HG03571 (cell line): ENCODE data around the gene FAM20B.
A peak's percentile ranks its signal among the peaks of the same experiment; 100 is the strongest.
"Not testable (repeated sequence)": the region's sequence is repeated elsewhere in the genome, so short reads cannot be mapped to it uniquely, and the experiment has no call there.

Experiments used
- ATAC-seq: cut with Tn5 transposase; IDR thresholded peaks from one replicate; pipeline ENCODE4 v1.9.1; 2021; ENCODE audit not compliant: unreplicated experiment

The FAM20B gene

GRCh38 chr1:179025125-179025974, at the start of gene FAM20B:
FAM20B (plus strand) TSS chr1:179025894; CDS start chr1:179043848, 17,954 bp downstream.
- peak; percentile 83 for ATAC-seq

- no peak for ATAC-seq
Observed at GRCh38 chr1:178976541-178976940, 49.2 kb upstream of the FAM20B start.

GRCh38 chr1:178986204-178986603, 39.5 kb upstream of the FAM20B start:
- ATAC-seq: no peak

- ATAC-seq: not testable (repeated sequence)
Observed at GRCh38 chr1:178988198-178988597, 37.5 kb upstream of the FAM20B start.

GRCh38 chr1:178993559-178993958, 32.1 kb upstream of the FAM20B start:
- no peak for ATAC-seq

- ATAC-seq: no peak
Observed at GRCh38 chr1:178997428-178997827, 28.3 kb upstream of the FAM20B start.

GRCh38 chr1:178998295-178998694, 27.4 kb upstream of the FAM20B start:
- no peak for ATAC-seq

- ATAC-seq: no peak
Observed at GRCh38 chr1:178999061-178999460, 26.6 kb upstream of the FAM20B start.

GRCh38 chr1:179001451-179001850, 24.2 kb upstream of the FAM20B start:
- ATAC-seq: no peak

- ATAC-seq: not testable (repeated sequence)
Observed at GRCh38 chr1:179002064-179002463, 23.6 kb upstream of the FAM20B start.

- peak; percentile 88 for ATAC-seq
Observed at GRCh38 chr1:179002552-179003345, 22.9 kb upstream of the FAM20B start.

GRCh38 chr1:179003512-179004066, 22.1 kb upstream of the FAM20B start:
- no peak for ATAC-seq

GRCh38 chr1:179007233-179007632, 18.5 kb upstream of the FAM20B start:
- ATAC-seq: no peak

- ATAC-seq: no peak
Observed at GRCh38 chr1:179010671-179011070, 15.0 kb upstream of the FAM20B start.

- no peak for ATAC-seq
Observed at GRCh38 chr1:179012038-179012437, 13.7 kb upstream of the FAM20B start.

GRCh38 chr1:179014123-179014522, 11.6 kb upstream of the FAM20B start:
- ATAC-seq: no peak

GRCh38 chr1:179015396-179015795, 10.3 kb upstream of the FAM20B start:
- ATAC-seq: no peak

GRCh38 chr1:179016706-179017382, 8.8 kb upstream of the FAM20B start:
- ATAC-seq: no peak

- ATAC-seq: no peak
Observed at GRCh38 chr1:179017383-179018326, 8.0 kb upstream of the FAM20B start.

GRCh38 chr1:179021873-179022272, 3.8 kb upstream of the FAM20B start:
- ATAC-seq: no peak
